Posterior vena cava (tissue), 2 donors: ENCODE data around the gene CPA2. TPM values are rescaled to one million over a fixed set of nuclear protein-coding genes. Genes with fewer than 3 reads are reported as not detected.

Experiments
- DNase-seq: peaks from one replicate; pipeline ENCODE4 v3.0.0-alpha.2; 2020; ENCODE audit warnings: low spot score
- intact Hi-C, 2 donors: fragments of 100-400 bp; cut with DNase I; formaldehyde crosslinking; loops; one replicate each; pipeline versions ENCODE4 v1.14.1 to v1.14.2; 2022 to 2023
- total RNA-seq, 2 donors: library from RNA; stranded (reverse); fragmentation: NEBNext Ultra II Directional; extraction: Animal tissue kit (Norgen Biotek cat#: 25700); gene quantifications; one replicate each; pipeline ENCODE4 v1.2.1, GENCODE V29; 2021
- donor health status: DM: yes; HTN: yes; CAD: no.
- donor health status: DM: yes; HTN: yes; CAD: no.

The CPA2 gene
- total RNA-seq, 2 donors from 2014 or later, result 0.67 TPM; not detected in 1

DNA sequence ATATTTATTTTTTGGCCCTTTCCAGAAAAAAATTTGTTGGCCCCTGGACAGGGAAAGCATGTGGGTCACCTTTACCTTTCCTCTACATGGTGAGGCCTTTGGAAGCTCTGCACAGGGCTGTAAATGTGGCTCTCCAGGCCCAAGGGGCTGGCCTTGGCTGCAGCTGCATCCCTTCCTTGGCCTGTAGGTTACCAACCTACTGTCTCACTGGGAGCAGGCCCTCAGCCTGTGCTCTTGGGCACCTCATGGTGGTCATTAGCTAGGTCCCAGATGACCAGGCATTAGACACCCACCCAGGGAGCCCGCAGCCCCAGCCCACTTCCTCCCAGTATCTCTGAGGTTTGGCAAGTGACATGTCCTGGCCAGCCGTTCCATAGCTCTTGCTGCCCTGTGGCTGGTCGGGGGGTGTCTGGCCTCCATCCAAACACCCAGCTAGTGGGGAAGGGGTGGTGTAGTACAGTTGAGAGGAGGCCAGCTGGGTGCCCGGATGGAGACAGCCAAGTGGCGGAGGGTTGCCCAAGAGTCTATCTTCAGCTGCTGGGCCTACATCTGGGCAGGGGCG lies 70.8 kb downstream of the CPA2 start:
- intact Hi-C loops, result no loop called here
- DNase-seq, result no peak

DNA sequence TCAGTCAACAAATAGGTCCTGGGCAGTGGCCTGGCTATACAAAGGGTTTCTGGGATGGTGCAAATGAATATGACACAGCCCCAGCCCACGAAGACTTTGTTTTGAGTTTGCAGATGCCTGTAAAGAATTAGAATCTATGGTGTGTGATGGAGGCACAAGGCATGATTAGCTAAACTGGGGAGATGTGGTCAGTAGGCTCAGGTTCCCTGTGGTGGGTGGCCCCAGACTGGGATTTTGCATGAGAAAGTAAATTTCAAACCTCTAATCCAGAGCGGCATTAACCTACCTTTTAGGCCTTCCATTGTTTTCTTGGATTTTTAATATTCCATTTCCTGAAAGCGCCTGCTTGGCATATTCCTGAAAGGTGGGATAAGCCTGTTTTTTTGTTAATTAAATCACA lies 71.6 kb downstream of the CPA2 start:
- intact Hi-C loops, result no loop called here
- DNase-seq, result no peak

Other genes with a start within 250 kb of the CPA2 start
- 10 to 100 TPM; 11.4 to 13.2 TPM for gene ZC3HC1, start 215.5 kb upstream of the CPA2 start, total RNA-seq
- 10 to 100 TPM; 22.6 to 24.6 TPM for gene KLHDC10, start 196.3 kb upstream of the CPA2 start, total RNA-seq
- 10 to 100 TPM; 12.4 to 12.8 TPM for gene TMEM209, start 61.5 kb upstream of the CPA2 start, total RNA-seq
- not detected for gene SSMEM1, start 59.0 kb upstream of the CPA2 start, total RNA-seq
- gene CPA4, start 26.3 kb downstream of the CPA2 start, total RNA-seq, result under 1 TPM; 0.37 to 0.62 TPM
- not detected for gene CPA5, start 78.0 kb downstream of the CPA2 start, total RNA-seq
- 1 to 10 TPM in 1 of 2 donors, under 1 TPM in 1; 0.79 to 6.7 TPM for gene CPA1, start 113.6 kb downstream of the CPA2 start, total RNA-seq
- gene CEP41, start 174.2 kb downstream of the CPA2 start, total RNA-seq, result 10 to 100 TPM in 1 of 2 donors, 1 to 10 TPM in 1; 5.0 to 11.5 TPM
- gene MEST, start 225.2 kb downstream of the CPA2 start, total RNA-seq, result 10 to 100 TPM in 1 of 2 donors, 1 to 10 TPM in 1; 6.0 to 19.8 TPM